Upper lobe of right lung (tissue), 1 donor: ENCODE measurements around the gene PARD3. TPM values are rescaled to one million over a fixed set of nuclear protein-coding genes. Genes with fewer than 3 reads are reported as not detected.

Source experiments
- ATAC-seq: fragments of 200-7000 bp; cut with Tn5 transposase; one replicate; pipeline ENCODE4 v1.9.1; 2020; ENCODE audit warnings: mild to moderate bottlenecking, moderate library complexity
- DNase-seq: peaks from one replicate; pipeline ENCODE4 v3.0.0-alpha.2; 2020
- H3K27ac ChIP-seq: fragments of 200-600 bp; one replicate; pipeline ENCODE4 v1.8.0; 2022
- H3K27me3 ChIP-seq: fragments of 200-600 bp; one replicate; pipeline ENCODE4 v1.8.0; 2022; ENCODE audit warnings: mild to moderate bottlenecking
- H3K36me3 ChIP-seq: fragments of 200-600 bp; one replicate; pipeline ENCODE4 v1.8.0; 2022
- H3K4me1 ChIP-seq: fragments of 200-600 bp; one replicate; pipeline ENCODE4 v1.8.0; 2022
- H3K4me3 ChIP-seq: fragments of 200-600 bp; one replicate; pipeline ENCODE4 v1.8.0; 2022; ENCODE audit warnings: mild to moderate bottlenecking
- H3K9me3 ChIP-seq: fragments of 200-600 bp; one replicate; pipeline ENCODE4 v1.8.0; 2022
- CTCF ChIP-seq: fragments of 200-600 bp; IDR thresholded peaks from one replicate; pipeline ENCODE4 v1.8.0; 2022; ENCODE audit warnings: antibody characterized with exemption
- intact Hi-C: fragments of 100-400 bp; cut with DNase I; formaldehyde crosslinking; loops from one replicate; pipeline ENCODE4 v1.11.0; 2022
- total RNA-seq: library from RNA; stranded (reverse); fragmentation: NEBNext Ultra II Directional; extraction: Animal tissue kit (Norgen Biotek cat#: 25700); gene quantifications from one replicate; pipeline ENCODE4 v1.2.1, GENCODE V29; 2021
- donor health status: DM: no; HTN: yes; CAD: no; lungs with severe emphysema.

Gene PARD3
- total RNA-seq, 1 donor from 2014 or later: 38.5 TPM

GRCh38 chr10:34558093-34558583, 257.0 kb downstream of the PARD3 start:
- intact Hi-C loops: no loop called here
- ATAC-seq (no peak), DNase-seq (no peak)
- H3K4me3 ChIP-seq: no peak overlapping the region
- no peaks in the 10 kb centered on the region for H3K27me3 ChIP-seq
- H3K4me1 ChIP-seq: no peaks in the 10 kb centered on the region
- H3K27ac ChIP-seq: no peak overlapping the region
- no peaks in the 10 kb centered on the region for H3K36me3 ChIP-seq
- H3K9me3 ChIP-seq: no peaks in the 10 kb centered on the region
- no peak for TF ChIP-seq CTCF

GRCh38 chr10:34557173-34557572, 257.9 kb downstream of the PARD3 start:
- TF ChIP-seq CTCF: no peak
- ATAC-seq (no peak), DNase-seq (no peak)
- H3K4me3 ChIP-seq: no peak overlapping the region
- H3K4me1 ChIP-seq: no peaks in the 10 kb centered on the region
- intact Hi-C loops: no loop called here
- H3K27ac ChIP-seq: no peak overlapping the region
- no peaks in the 10 kb centered on the region for H3K9me3 ChIP-seq
- H3K27me3 ChIP-seq: no peaks in the 10 kb centered on the region
- H3K36me3 ChIP-seq: no peaks in the 10 kb centered on the region

- no peak for DNase-seq
- no peaks in the 10 kb centered on the region for H3K36me3 ChIP-seq
- H3K27ac ChIP-seq: no peak overlapping the region
- H3K4me1 ChIP-seq: no peaks in the 10 kb centered on the region
- TF ChIP-seq CTCF: no peak
- no peak overlapping the region for H3K4me3 ChIP-seq
- H3K27me3 ChIP-seq: no peaks in the 10 kb centered on the region
- intact Hi-C loops: no loop called here
- H3K9me3 ChIP-seq: no peaks in the 10 kb centered on the region
- peak; percentile 25 for ATAC-seq
Measured at GRCh38 chr10:34555653-34556052, 259.4 kb downstream of the PARD3 start.

- intact Hi-C loops: no loop called here
- ATAC-seq (no peak), DNase-seq (no peak)
- no peaks in the 10 kb centered on the region for H3K4me1 ChIP-seq
- no peak for TF ChIP-seq CTCF
- H3K4me3 ChIP-seq: no peak overlapping the region
- H3K36me3 ChIP-seq: no peaks in the 10 kb centered on the region
- H3K27me3 ChIP-seq: no peaks in the 10 kb centered on the region
- no peak overlapping the region for H3K27ac ChIP-seq
- H3K9me3 ChIP-seq: no peaks in the 10 kb centered on the region
Measured at GRCh38 chr10:34553747-34554146, 261.3 kb downstream of the PARD3 start.

- Histone ChIP-seq H3K27me3 (no peaks in the 10 kb centered on the region), H3K27ac (no peak overlapping the region), H3K9me3 (no peaks in the 10 kb centered on the region), H3K4me1 (peaks cover 14% of the 10 kb centered on the region), H3K4me3 (no peak overlapping the region), H3K36me3 (no peaks in the 10 kb centered on the region)
- no peak for TF ChIP-seq CTCF
- ATAC-seq (no peak), DNase-seq (no peak)
- intact Hi-C loops: no loop called here
Measured at GRCh38 chr10:34551295-34551694, 263.8 kb downstream of the PARD3 start.

GRCh38 chr10:34549953-34550352, 265.1 kb downstream of the PARD3 start:
- H3K27me3 ChIP-seq: no peaks in the 10 kb centered on the region
- ATAC-seq (no peak), DNase-seq (no peak)
- H3K4me3 ChIP-seq: no peak overlapping the region
- no peak for TF ChIP-seq CTCF
- H3K4me1 ChIP-seq: peaks cover 14% of the 10 kb centered on the region
- intact Hi-C loops: no loop called here
- H3K27ac ChIP-seq: no peak overlapping the region
- H3K36me3 ChIP-seq: no peaks in the 10 kb centered on the region
- no peaks in the 10 kb centered on the region for H3K9me3 ChIP-seq
